GM19395 (cell line): ENCODE results near the gene ISG20L2.

Source experiments
- ATAC-seq: cut with Tn5 transposase; IDR thresholded peaks from one replicate; pipeline ENCODE4 v1.9.1; 2021; ENCODE audit warnings: mild to moderate bottlenecking, moderate library complexity; ENCODE audit not compliant: unreplicated experiment

ISG20L2 gene

DNA sequence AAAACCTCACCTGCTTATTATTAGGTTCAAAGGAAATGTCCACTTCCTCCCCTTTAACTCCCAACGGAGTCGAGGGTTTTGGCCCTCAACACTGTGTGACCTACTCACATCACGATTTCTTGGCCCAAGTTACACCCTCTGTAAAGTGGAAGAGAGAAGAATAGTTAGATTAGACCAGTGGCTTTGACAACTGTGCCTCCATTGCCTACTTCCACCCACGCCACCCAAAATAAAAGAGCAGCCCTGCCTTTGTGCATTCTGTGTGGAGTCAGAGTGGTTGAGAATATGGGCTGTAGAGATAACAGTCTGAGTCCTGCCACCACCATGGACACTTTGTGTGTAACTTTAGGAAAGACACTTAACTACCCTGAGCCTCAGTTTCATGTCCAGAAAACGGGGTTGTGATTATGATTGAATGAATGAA is 27.0 kb upstream of the ISG20L2 start:
- ATAC-seq, result no peak

DNA sequence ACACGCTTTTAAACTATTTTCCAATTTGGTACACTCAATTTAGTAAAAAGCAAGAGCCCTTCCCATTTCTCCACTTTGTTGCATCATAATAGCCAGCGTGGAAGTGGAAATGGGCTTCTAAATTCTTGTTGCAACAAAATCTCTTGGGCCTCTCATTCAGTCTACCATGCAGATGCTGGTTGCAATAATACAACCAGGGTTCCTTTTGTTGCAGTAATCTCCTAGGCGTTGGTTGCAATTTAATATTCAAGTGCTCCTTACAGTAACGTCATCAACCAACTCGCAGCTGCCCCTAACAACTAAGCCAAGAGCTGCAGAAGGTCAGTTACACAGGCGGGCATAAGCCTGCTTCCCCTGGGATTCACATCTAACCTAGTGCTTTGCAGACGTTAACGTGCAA is 25.7 kb upstream of the ISG20L2 start:
- ATAC-seq, result no peak

DNA sequence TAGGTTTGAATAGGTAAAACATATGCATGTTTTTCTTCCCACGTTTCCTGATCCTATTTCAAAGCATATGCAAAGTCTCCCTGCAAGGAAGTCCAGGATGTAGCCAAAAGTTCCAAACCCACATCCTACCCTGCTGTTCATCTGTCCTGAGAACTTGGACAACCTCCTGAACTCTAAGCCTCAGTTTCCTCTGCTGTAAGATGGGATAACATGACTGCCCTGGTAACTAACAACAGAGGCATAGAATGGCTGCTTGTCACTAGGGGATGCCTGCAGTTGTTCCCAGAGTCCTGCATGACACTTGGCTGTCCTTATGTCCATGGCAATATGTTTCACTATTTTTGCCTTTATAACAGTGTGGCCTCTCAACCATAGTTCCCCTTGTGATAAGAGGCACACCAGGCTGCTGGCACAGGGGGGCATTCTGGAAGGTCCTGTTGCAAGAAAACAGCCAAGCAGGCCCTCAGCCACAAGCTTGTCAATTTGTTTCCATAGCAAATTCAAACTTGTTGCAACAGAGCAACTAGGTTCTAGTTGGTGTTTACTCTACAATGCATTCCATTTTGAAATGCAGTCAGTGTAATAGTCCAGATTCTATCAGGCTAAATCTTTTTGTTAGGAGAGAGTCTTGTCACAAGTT is 24.4 kb upstream of the ISG20L2 start:
- no peak for ATAC-seq

DNA sequence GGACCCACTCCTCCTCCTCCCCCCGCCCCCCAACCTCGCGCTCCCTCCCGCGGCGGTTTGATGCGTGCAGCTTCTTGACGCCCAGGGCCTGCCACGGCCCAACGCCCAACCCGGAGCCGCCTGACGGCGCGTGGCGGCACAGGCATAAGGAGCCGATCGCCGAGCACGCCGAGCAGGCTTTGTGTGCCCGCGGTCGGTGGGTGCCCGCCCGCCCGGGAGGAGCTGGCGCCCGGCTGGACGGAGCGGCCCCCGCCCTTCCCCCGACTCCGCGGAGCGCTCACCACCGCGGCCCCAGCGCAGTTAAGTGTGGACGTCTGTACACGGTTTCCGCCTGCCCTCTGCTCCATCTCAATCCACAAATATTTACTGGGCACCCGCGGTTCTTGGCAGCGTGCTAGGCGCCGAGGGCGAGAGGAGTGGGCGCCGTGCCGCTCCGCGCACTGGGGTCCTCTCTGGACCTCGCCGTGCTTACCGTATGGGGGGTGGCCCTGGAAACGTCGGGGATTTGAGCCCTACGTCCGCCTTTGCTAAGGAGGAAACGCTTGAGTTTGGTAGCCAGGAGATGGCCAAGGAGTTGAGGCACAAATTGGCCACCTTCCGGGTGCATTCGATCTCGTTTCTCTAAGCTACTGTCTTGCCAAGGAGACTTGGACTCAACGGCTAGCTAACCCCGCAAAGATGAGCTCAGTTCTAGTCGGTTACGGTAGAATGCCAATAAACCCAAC is 23.4 kb upstream of the ISG20L2 start:
- ATAC-seq, result no peak

DNA sequence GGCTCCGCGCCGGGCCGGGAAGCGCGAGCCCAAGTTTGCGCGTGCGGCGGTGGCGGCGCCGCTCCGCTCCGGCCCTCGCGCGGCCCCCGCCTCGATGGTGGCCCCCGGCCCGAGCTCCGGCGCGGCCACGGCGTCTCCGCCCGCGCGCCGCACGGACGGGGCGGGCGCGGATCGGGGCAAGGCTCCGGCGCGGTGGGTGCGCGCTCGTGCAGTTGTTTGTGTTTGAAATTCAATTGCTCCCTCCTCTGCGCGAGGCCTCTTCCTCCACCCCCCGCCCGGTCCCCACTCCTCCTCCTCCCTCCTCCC is 22.8 kb upstream of the ISG20L2 start, which contains the start of gene HDGF:
Gene HDGF (minus strand): TSS at position 225 of the 306 bp plus-strand sequence. CDS start 246 bp downstream, outside the sequence.
- ATAC-seq, result no peak

DNA sequence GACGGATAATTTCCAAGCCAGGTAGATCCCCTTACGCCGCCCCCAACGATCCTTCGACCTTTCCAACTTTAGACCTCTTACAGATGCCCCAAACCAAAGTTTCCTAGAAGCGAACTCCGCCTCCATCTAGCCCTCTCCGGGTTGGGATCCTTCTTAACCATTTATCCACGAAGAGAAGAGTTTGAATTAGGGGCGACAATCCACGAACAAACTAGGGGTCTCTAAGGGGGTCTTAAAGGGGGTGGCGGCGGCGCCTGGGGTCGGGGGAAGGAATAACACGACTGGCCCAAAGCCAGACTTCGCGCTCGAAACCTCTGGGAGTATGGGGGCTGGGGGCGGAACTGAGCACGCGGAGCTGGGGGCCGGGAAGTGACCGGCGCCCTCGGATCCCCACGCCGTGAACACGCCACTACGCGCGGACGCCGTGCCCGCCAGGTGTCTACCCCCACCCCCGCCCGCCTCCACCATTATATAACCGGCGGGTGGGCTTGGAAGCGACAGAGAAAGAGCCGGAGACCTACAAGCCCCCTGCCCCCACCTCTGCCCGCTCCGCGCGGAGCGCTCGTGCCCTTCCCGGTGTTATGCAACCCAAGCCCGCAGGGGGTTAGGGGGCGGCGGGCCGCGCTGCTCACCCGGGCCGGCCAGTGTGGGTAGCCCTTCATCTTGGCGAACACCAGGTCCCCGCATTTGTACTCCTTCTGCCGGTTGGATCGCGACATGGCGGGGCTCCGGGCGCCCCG is 22.3 kb upstream of the ISG20L2 start:
- ATAC-seq, result no peak

DNA sequence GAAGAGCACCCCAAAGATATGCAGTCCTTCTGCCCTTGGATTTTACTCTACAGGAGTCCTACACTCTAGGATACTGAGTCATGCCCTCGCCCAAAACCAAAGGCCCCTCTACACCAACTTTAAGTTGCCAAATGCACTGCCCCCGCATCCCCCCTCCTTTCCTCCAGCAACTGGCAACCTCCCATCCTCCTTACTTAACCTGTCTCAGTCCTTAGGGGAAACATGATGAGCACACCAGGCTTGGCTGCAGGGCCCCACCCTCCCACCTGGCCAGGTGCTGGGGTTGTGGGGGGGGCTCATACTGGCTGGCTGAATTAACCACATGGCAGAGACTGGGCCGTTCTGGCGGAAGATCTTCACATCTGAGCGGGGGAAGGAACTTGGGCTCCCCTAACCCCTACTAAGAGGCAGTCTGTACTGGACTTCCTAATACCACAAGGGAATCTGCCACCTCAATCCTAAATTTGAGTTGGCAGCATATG is 21.7 kb upstream of the ISG20L2 start:
- ATAC-seq, result no peak

DNA sequence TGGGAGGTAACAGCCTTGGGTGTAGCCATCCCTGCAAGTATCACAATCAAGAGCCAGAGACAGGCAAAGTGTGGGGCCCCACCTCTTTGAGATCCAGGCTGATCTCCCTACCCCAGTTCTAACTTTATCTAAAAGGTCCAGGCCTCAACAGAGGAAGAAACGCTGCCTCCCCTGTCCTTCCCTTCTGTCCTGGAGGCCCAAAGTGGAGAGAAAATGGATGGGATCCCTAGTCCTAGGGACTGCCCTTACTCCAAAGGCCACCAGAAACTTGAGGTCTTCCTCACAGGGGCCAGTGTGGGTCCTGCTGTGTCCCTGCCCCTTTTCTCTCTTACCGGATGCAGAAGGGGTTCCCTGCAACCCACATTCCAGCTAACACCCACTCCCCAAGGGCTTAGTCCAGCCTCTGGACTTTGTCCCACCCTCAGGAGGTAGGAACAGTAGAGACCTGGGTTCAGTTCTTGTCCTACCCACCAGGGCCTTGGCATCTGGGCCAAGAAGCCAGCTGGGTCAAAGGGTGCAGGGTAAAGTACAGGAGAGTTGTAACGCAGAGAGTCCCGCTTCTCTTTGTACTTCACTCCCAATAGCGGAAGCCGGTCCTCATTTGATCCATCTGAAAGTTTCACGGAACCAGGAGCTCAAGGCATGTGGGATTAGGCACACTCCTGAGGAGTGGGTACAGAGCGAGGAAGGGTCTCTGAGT is 21.0 kb upstream of the ISG20L2 start:
- ATAC-seq, result no peak

DNA sequence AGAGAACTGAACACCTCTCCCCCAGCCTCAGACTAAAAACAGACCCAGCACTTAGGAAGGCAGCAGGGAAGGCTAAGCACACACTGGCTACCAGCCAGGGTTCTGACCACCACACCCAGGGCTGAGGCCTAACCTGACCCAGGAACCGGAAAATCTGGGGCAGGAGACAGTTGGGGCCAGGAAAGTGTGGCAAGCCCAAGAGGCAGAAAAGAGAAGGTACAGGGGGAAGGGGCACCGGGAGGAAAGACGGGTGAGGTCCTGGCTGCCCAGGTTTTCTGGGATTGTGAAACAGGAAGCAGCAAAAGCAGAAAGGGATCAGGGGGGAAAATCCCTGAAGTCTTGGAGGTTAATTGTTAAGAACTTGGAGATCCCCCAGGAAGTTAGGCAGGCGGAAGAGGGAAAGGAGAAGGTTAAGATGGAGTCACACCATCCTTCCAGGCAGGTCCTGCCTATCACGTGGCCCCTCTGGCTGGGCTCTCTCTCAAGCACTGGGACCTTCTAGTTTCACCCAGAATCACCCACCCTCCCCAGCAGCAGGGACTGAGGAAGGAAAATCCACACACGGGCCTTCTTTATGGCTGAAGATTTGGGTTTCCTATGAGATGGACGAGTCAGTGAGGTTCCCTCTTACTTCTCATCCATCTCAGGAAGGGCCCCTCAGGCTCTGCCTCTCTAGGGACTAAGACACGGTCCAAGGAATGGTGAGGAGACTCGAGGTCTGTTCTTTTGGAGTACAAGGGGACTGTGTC is 20.3 kb upstream of the ISG20L2 start:
- ATAC-seq, result no peak

DNA sequence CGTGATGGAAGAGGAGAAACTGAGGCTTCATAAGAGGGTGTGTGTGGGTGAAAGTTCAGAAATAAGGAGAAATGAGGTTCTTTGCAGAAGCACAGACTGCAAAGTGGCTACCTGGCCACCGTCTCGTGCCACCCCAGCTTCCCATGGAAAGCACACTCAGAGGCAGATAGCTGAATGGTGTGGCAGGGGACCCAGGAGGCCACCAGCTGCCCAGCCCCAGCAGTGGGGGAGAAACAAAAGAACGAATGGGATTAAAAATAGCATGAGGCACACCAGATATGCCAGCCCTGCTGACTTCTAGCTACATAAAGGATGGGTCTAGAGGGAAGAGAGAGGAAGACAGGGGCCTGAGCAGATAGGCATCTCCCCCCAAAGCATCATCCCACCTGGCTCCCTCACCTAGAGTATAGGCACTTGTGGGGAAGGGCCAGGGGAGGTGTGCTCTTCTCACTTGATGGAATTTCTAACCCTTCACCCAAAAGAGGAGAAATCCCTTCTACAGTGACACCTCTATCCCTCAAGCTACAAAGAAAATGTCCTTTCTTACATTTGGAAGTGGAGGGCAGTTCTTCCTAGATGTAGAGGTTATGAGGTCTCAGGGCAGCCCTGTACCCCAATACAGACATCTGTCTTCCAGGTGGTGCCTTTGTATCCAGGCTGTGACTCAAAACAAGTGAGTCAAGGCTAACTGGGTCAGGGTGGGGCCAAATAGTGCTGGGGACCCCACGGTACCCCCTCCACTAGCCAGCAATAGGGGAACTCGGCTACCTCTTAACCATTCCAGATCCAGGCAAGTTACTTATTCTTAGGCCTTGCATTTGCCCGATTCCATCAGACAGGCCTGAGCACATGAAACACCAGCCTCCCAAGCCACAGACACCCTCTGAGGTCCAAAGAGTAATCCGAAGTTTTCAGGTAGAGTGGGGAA is 19.4 kb upstream of the ISG20L2 start:
- no peak for ATAC-seq

DNA sequence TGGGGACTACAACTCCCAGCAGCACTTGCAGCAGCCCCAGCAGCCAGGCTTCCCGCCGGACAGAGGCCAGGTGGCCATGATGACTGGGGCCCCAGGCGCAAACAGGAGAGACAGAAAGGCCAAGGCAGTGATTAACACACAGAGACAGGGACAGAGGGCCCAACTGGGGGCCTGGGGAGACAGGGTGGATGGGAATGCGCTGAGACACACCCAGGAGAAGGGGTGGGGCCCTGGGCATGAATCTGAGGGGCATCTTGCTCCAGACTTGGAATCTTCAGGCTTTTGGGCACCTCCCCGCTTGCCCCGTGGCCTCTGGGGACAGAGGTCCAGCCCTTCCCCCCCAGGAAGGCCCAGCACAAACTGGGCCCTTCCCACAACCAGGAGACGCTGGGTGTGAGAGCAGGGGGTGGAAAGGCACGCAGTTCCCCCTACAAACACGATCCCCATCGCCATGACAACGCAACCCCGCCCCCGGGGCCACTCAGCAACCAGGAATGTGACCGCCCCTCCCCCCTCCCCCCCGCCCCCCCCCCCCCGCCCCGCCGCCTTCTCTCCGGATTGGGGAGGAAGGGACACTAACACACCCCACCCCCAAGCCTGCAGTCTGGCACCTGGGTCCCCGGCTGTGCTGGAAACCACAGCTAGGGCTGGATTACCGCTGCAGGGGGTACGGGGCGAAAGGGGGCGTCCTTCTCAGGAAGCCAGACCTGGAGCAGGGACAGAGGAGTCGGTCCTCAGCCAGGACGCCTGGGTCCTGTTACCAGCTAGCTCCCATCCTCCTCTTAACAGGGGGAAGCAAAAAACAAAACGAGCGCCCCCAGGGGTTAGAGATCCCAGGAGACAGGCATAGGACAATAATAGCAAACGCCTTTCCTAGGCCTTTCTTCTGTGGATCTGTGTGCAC is 18.4 kb upstream of the ISG20L2 start:
- ATAC-seq, result no peak

DNA sequence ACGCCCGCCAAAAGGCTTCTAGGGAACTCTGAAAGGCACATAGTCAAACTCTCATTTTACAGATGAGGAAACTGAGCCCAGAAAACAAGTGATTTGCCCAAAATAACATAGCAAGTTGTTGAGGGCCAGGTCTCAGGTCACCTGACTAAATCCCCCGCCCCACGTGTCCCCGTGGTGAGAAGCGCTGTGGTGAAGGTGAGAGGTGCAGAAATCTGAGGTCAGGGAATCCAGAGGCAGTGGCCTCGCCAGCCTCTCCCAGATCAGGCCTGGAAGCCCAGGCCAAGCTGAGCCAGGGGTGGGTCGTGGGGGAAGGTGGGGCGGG is 17.8 kb upstream of the ISG20L2 start:
- no peak for ATAC-seq

DNA sequence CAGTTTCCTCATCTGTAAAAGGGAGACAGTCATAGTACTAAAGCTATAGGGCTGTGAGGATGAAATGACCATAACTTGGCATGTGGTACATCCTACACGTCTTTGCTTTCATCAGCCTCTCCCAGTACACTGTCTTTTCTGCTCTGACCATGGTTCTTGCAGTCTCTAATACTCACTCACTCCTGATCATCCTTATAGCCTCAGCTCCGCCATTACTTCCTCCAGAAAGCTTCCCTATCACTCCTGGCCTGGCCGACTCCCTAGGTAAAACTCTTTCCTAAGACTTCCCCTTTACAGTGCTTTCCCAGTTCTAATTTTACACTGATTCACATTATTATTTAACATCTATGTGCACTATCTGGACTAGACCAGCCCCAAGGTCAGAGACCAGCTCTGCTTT is 17.3 kb upstream of the ISG20L2 start:
- ATAC-seq, result no peak

DNA sequence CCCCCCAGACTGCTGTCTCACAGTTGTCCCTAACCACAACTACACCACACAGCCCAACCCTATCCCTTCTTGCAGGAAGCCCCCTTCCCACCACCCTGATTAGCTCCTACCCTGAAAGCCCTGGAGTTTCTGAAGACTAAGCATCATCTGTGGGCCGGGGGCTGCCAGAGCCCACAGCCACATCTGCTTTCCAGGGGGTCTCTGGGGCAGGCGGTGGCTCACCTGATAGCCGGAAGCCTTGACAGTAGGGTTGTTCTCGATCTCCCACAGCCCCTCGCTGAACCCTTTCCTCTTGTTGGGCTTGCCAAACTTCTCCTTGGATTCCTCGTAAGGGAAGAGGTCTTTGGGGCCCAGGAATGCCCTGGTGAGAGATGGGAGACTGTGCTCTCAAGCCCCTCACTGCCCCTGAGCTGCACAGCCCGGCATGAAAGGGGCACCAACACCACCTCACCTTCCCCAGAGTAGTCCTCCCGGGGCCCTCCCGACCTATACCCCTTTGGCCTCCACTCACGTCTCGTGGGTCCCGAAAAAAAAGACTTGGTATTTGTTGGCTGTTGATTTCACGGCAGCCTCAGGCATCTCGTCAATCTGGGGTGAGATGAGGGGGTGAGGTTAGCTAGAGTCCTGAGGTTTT is 16.3 kb upstream of the ISG20L2 start:
- ATAC-seq, result no peak

DNA sequence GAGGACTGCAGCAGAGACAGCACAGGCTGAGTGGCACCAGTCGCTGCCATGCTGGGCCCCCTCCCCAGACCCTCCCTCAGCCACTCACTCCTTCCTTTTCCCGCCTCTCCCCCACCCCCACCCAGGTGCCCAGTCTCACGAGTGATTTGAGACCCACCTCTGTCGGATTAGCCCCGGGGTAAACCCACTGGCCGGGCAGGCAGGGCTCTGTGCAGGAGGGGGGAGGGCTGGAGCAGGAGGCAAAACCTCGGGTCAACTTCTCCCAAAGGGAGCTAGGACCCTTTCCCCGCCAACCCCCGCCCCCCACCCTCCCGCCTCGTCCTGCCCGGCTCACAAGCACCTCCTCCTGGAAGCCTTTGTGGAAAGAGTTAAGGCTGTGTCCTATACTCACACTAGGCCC is 15.8 kb upstream of the ISG20L2 start:
- ATAC-seq, result no peak

DNA sequence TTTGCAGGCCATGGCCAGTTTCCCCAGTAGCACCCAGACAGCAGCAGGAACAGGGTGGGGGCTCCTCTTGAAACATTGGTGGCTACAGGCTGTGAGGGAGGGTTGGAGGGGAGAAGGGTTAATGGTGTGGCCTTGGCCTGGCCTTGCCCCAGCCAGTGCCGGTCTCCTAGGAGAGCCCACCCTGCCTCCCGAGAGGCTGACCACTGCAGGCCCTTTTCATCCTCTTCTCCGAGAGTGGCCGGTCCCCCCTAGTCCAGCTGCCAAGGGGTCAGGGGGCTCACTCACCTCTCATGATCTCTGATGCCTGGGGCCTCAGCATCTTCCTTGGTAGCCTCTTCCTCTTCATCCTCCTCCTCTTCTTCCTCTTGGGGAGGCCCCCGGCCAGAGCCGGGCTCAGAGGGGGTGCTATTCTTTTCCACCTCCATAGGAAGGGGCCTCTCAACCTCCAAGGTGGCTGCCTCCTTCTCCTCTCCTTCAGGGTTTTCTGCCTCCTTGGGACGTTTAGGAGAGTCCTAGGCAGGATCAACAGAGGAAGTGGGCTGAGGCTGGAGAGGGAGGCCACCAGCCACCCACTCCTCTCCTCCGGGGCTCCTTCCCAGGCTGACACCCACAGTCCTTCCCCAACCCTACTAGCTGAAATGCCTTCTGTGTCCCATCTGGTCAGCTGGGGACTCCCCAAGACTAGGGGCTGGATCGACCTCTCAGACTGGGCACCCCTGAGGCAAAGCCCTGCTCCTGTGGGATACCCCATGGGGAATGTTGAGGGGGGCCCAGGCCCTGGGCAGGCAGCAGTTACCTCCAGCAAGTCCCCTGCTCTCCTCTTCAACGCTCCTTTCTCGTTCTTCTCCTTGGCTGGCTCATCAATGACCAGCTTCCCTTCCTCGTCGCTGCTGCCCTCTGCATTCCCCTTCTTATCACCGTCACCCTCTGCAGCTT is 15.1 kb upstream of the ISG20L2 start:
- no peak for ATAC-seq

DNA sequence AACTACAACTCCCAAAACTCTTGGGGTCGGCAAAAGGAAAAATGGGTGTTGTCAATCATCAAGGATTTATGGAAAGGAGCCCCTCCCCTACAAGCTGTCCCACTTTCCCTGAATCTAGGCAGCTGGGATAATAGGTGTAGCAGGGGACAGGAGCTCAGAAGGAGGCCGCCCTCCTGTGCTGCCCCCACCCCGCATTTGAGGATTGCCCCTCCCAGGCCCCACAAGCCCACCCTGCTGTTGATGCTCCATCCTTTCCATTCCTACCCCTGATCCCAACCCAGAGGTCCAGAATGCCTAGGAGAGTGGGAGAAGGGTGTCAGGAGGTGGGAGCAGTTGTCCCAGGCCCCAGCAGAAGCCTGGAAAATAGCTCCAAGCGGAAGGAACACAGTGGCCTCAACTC is 14.2 kb upstream of the ISG20L2 start:
- ATAC-seq, result no peak
